Activated T-helper 1 cell treated with anti-CD3 and anti-CD28 coated beads, Interleukin-12 subunit alpha, Interleukin-12 subunit beta, Interleukin-2, Interleukin-4 antibody, amounts not matched to agents 30 ng/mL and 10 ng/mL and 1 ng/mL, durations not matched to agents 14 hours and 24 hours and 36 hours (primary cell): ENCODE results near the gene KRT72. TPM values are rescaled to one million over a fixed set of nuclear protein-coding genes. Genes with fewer than 3 reads are reported as not detected.

ENCODE experiments used
- DNase-seq: peaks from one replicate; pipeline ENCODE4 v3.0.0; 2021; ENCODE audit warnings: low spot score
- H3K27ac Mint-ChIP-seq: one replicate; pipeline ENCODE4 v1.8.0; 2021; ENCODE audit warnings: mild to moderate bottlenecking, mixed read lengths
- H3K27me3 Mint-ChIP-seq: one replicate; pipeline ENCODE4 v1.8.0; 2022; ENCODE audit warnings: mild to moderate bottlenecking, moderate library complexity, mixed read lengths; ENCODE audit not compliant: insufficient read depth
- H3K36me3 Mint-ChIP-seq: one replicate; pipeline ENCODE4 v1.8.0; 2021; ENCODE audit warnings: low read depth, mixed read lengths
- H3K4me1 Mint-ChIP-seq: one replicate; pipeline ENCODE4 v1.8.0; 2021; ENCODE audit warnings: low read depth, mixed read lengths
- H3K4me3 Mint-ChIP-seq: one replicate; pipeline ENCODE4 v1.8.0; 2021; ENCODE audit warnings: mild to moderate bottlenecking, moderate library complexity, mixed read lengths
- H3K9me3 Mint-ChIP-seq: one replicate; pipeline ENCODE4 v1.8.0; 2021; ENCODE audit warnings: mixed read lengths
- intact Hi-C: fragments of 100-400 bp; cut with micrococcal nuclease; formaldehyde crosslinking; loops from one replicate; pipeline ENCODE4 v1.15.1; 2024
- total RNA-seq: library from RNA; stranded (reverse); gene quantifications from 2 replicates; pipeline ENCODE4 v1.2.3, GENCODE V29; 2022

Gene KRT72
- total RNA-seq, 1 donor from 2014 or later: not detected

DNA sequence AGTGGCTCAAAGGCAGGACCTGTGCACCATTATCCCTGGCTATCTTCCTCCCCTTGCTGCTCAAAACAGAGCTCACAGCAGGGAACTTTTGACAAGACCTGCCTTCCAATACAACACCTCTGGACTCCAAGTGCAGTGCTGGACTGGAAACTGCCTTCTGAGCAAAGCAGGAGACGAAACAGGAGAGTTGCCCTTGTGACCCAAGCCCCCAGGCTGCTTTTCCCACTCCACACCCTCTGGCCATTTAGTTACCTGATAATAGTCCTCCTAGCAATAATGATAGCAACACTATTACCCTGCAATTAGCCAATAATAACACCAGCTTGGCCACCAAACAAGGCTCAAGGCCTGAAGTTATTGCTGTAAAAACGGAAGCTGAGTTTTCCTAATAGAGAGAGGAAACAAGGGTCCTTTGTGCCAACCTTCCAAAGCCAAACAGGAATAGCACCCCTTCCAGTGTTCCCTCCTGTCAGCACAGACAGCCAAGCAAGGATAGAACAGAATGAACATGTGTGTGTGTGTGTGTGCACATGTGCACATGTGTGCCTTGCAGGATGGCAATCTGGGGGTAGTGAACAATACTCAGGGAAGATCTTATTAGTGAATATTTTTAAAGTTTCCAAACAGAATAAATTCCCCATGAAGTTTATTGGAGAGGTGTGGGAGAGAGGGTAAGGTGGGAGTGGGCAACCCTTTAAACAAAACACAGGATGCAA, 26.3 kb upstream of the KRT72 start:
- Mint-ChIP-seq H3K27ac (no peak overlapping the region), H3K4me3 (no peak overlapping the region), H3K4me1 (peaks cover 34% of the 10 kb centered on the region), H3K36me3 (no peaks in the 10 kb centered on the region), H3K9me3 (no peaks in the 10 kb centered on the region), H3K27me3 (peaks cover 21% of the 10 kb centered on the region)
- DNase-seq: no peak
- intact Hi-C loops: no loop called here

GRCh38 chr12:52622349-52622748, 21.1 kb upstream of the KRT72 start:
- H3K27ac Mint-ChIP-seq: no peak overlapping the region
- peaks cover 7% of the 10 kb centered on the region for H3K4me1 Mint-ChIP-seq
- H3K9me3 Mint-ChIP-seq: no peaks in the 10 kb centered on the region
- peaks cover 21% of the 10 kb centered on the region for H3K27me3 Mint-ChIP-seq
- no peak for DNase-seq
- peaks cover 2% of the 10 kb centered on the region for H3K36me3 Mint-ChIP-seq
- intact Hi-C loops: no loop called here
- H3K4me3 Mint-ChIP-seq: no peak overlapping the region

- no peaks in the 10 kb centered on the region for H3K9me3 Mint-ChIP-seq
- DNase-seq: no peak
- intact Hi-C loops: no loop called here
- peaks cover 3% of the 10 kb centered on the region for H3K36me3 Mint-ChIP-seq
- no peak overlapping the region for H3K4me3 Mint-ChIP-seq
- H3K4me1 Mint-ChIP-seq: peaks cover 31% of the 10 kb centered on the region
- H3K27ac Mint-ChIP-seq: no peak overlapping the region
- peaks cover 6% of the 10 kb centered on the region for H3K27me3 Mint-ChIP-seq
Observed at GRCh38 chr12:52618866-52619265, 17.6 kb upstream of the KRT72 start.

GRCh38 chr12:52618216-52618615, 17.0 kb upstream of the KRT72 start, which contains the start of gene KRT73:
KRT73 (minus strand) TSS chr12:52618559; CDS start chr12:52618524, 35 bp downstream.
- no peak within 1 kb of the TSS for H3K4me3 Mint-ChIP-seq
- no peak for DNase-seq
- intact Hi-C loops: no loop called here
- H3K27ac Mint-ChIP-seq: no peak within 1 kb of the TSS
- H3K4me1 Mint-ChIP-seq: peaks cover 37% of the 10 kb centered on the region
- peaks cover 3% of the 10 kb centered on the region for H3K36me3 Mint-ChIP-seq
- H3K9me3 Mint-ChIP-seq: no peaks in the 10 kb centered on the region
- peaks cover 5% of the 10 kb centered on the region for H3K27me3 Mint-ChIP-seq

GRCh38 chr12:52617403-52617785, 16.1 kb upstream of the KRT72 start:
- H3K4me3 Mint-ChIP-seq: no peak overlapping the region
- peaks cover 3% of the 10 kb centered on the region for H3K36me3 Mint-ChIP-seq
- no peak for DNase-seq
- H3K4me1 Mint-ChIP-seq: peaks cover 45% of the 10 kb centered on the region
- H3K9me3 Mint-ChIP-seq: no peaks in the 10 kb centered on the region
- H3K27ac Mint-ChIP-seq: no peak overlapping the region
- H3K27me3 Mint-ChIP-seq: no peaks in the 10 kb centered on the region
- intact Hi-C loops: no loop called here

DNA sequence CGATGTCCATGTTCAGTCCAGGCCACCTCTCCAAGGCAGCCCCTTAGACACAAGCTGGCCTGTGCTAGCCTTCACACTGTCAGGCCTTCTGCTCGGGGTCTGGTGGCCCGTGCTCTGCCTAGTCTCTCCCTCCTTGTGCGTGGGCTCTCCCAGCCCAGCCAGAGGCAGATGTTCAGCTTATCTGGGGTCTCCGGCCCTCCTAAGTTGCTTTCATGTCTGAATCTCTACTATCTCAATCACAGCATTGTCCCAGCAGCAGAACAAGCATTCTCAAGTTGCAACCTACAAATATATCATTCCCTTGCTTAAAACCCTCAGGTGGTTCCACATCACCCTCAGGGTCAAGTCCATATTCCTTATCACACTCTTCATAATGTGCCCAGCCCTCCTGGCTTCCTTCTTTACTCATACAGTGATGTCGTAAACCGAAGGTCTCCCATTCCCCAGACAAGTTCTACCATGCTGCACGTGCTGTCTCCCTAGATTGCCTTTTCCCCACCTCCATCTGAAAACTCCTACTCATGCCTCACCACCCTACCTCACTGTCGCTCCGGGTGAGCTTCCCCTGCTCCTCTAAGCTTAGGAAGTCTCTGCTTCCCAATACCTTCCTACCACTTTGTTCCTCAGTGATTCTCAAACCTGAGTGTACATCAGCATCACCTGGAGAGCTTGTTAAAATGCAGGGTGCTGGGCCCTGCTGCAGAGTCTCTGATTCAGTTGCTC, 15.6 kb upstream of the KRT72 start:
- no peak overlapping the region for H3K27ac Mint-ChIP-seq
- peaks cover 51% of the 10 kb centered on the region for H3K4me1 Mint-ChIP-seq
- DNase-seq: no peak
- H3K9me3 Mint-ChIP-seq: no peaks in the 10 kb centered on the region
- no peak overlapping the region for H3K4me3 Mint-ChIP-seq
- H3K27me3 Mint-ChIP-seq: no peaks in the 10 kb centered on the region
- intact Hi-C loops: no loop called here
- peaks cover 3% of the 10 kb centered on the region for H3K36me3 Mint-ChIP-seq

DNA sequence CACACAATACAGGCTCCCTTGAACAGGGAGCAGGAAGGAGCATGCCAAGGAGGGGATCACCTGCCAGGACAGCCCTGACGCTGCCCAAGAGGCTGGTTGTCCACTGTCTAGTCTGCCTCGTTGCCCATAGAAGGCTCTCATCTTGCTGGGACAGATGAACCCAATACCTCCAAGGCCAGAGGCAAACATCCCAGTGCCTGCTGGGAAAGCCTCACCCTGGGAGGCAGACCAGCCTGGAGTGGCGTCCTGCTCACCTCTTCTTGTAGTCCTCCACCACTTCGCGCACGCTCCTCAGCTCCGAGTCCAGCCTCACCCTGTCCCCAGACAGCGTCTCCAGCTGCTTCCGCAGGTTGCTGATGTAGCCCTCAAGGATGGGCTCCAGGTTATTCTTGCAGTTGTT, 14.6 kb upstream of the KRT72 start:
- no peaks in the 10 kb centered on the region for H3K9me3 Mint-ChIP-seq
- peak overlapping the region; percentile 7 for H3K27ac Mint-ChIP-seq
- H3K27me3 Mint-ChIP-seq: no peaks in the 10 kb centered on the region
- peaks cover 3% of the 10 kb centered on the region for H3K36me3 Mint-ChIP-seq
- DNase-seq: no peak
- H3K4me3 Mint-ChIP-seq: no peak overlapping the region
- intact Hi-C loops: no loop called here
- peaks cover 59% of the 10 kb centered on the region for H3K4me1 Mint-ChIP-seq

GRCh38 chr12:52615208-52615868, 14.1 kb upstream of the KRT72 start:
- Mint-ChIP-seq H3K27me3 (no peaks in the 10 kb centered on the region), H3K4me1 (peaks cover 64% of the 10 kb centered on the region), H3K9me3 (no peaks in the 10 kb centered on the region), H3K4me3 (no peak overlapping the region), H3K27ac (no peak overlapping the region), H3K36me3 (peaks cover 2% of the 10 kb centered on the region)
- intact Hi-C loops: no loop called here
- no peak for DNase-seq

DNA sequence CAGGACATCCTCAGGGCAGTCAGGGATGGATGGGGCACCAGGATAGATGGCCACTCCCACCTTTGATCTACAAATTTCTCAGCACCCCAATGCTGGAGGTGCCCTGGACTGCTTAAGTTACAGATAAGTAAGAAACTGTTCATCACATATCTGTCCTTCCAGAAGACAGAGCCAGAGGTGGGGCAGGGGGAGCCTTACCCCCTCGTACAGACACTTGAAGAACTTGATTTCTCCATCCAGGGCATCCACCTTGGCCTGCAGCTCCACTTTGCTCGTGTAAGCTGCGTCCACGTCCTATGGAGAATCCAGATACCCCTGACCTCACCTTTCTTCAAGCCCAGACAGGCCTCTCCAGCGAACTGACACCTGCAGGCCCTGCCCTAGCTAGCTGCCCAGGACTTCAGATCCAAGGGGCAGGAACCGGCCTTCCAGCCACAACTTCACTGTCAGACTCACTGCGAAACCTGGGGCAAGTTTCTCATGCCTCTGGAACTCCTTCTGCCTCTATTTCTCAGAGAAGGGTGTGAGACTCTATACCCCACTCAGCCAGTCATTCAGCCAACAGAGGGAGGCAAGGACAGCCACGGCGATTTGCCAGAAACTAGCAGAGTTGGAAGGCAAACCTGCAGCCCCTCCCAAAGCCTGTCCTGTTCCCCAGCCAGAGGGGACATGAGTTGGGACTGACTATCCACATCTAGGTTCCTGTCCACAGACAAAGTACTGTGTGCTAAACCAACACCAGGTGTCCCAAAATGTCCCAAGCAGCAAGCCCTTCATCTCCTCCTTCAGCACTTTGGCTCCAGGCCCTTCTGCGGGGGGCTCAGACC, 13.3 kb upstream of the KRT72 start:
- DNase-seq: no peak
- Mint-ChIP-seq H3K4me1 (peaks cover 71% of the 10 kb centered on the region), H3K9me3 (no peaks in the 10 kb centered on the region), H3K36me3 (peaks cover 2% of the 10 kb centered on the region), H3K27me3 (no peaks in the 10 kb centered on the region), H3K4me3 (no peak overlapping the region), H3K27ac (no peak overlapping the region)
- intact Hi-C loops: no loop called here

DNA sequence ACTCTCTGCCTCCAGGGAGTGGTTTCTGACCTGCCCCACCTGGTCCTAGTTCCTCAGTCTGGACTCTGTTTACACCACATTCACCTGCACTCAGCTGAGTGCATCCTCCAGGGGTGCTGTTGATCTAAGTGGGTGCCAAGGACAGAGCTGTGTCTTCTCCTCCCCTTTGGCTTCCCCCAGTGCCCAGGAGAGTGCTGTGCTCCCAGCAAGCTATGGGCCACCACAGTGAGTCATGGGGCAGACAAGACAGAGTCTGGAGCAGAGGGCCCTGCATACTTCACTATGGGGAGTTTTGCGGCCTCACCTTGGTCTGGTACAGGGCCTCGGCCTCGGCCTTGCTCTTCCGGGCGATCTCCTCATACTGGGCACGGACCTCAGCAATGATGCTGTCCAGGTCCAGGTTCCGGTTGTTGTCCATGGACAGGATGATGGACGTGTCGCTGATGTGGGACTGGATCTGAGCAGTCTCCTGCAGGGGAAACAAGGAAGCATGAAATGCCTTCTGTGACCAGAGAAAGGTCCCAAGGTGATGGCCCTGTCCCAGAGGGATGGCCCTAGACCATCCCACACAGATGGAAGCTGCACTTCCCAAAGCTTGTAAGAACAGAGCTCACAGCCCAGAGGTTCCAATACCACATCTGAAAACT, 12.2 kb upstream of the KRT72 start:
- Mint-ChIP-seq H3K9me3 (no peaks in the 10 kb centered on the region), H3K27me3 (no peaks in the 10 kb centered on the region), H3K36me3 (peaks cover 2% of the 10 kb centered on the region), H3K4me3 (no peak overlapping the region), H3K27ac (no peak overlapping the region), H3K4me1 (peaks cover 82% of the 10 kb centered on the region)
- DNase-seq: no peak
- intact Hi-C loops: no loop called here

DNA sequence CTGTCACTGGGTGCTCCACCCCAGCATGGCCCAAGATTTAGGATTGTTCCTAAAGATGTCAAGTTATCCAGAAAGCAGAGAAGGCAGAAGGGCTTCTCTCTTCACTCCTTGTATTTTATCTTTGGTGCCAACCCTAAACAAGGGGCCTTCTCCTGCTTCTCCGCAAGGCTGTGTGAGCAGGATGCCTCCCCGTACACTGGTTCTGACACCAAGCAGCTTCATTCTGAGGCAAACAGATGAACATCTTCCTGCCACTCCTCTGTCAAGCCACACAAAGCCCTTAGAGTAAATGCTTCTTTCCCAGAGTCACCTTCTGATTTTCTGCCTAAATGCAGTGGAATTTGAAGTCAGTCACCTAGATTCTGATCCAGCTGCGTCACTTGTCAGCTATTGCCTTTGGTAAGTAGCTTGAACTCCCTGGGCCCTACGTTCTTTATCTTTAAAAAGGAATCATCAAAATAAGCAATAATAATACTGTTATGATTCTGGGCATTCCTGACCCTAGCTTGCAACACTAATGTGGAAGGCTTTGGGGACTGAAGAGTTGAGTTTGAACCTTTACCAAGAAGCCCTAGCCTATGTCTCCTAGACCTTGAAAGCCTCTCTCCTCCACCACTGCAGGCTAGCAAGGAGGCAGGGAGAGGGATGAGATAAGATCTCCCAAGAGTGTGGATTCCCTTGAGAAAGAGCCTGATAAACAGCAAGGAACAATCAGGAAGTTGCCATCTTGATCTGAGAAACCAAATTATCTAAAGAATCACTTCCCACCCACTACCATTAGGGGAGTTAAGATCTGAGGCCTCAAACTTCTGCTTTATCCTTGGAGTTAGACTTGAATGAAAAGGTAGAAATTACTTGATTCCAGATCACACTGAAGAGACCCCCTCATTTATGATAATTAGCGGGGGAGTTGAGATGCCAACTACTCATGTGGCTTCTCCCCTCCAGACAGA, 11.4 kb upstream of the KRT72 start:
- Mint-ChIP-seq H3K4me1 (peaks cover 85% of the 10 kb centered on the region), H3K4me3 (no peak overlapping the region), H3K9me3 (no peaks in the 10 kb centered on the region), H3K27ac (no peak overlapping the region), H3K36me3 (peaks cover 2% of the 10 kb centered on the region), H3K27me3 (no peaks in the 10 kb centered on the region)
- intact Hi-C loops: no loop called here
- no peak for DNase-seq
